ENCODE data around the gene HNRNPUL2. TPM values are rescaled to one million over a fixed set of nuclear protein-coding genes. Genes with fewer than 3 reads are reported as not detected.
A peak's percentile ranks its signal among the peaks of the same experiment; 100 is the strongest.

The HNRNPUL2 gene
- total and polyA plus RNA-seq, 2 of the 8 experiments (the other 6 are each of a cell fraction or from before 2014, with no cell fraction given) = 14.9 to 46.4 TPM

DNA sequence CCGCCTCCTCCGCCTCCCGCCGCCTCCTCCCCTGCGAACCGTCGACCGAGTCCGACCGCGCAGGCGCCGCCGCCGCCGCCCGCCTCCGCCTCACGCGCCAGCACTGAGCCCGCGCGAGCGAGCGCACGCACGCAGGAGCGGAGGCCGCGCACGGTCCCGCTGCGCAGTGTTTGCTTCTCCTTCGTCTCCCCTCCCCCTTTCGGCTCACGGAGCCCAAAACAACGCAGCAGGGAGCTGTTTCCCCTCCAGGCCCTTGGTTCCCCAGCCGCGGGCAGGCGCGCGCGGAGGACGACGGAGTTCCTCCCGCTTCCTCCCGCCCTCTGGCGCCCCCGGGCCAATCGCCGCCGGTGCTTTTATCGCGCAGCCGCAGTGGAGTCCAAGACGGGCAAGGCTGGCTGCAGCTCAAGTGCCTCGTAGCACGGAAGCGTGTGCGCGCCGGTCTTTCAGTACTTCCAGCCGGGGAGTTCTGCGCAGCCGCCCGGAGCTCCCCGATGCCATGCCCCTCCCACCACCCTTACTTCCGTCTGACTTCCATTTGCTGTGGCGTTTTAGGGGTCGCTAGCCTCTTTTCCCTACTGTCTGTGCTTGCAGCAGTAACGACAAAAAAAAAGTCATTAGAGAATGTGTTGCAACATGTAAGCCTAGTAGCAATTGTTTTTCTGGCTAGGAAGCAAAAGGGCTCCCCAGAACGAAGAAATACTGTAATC lies at the start of gene HNRNPUL2 (continued):
- TF ChIP-seq JUN (IDR thresholded peaks at IDR 0.05; ENCODE audit: low read depth, low read length) (no peak), PHF8 (conservative IDR thresholded peaks at IDR 0.05; ENCODE audit: low read depth, low read length) (peak; percentile 98), RBBP5 (IDR thresholded peaks at IDR 0.05; ENCODE audit: borderline replicate concordance, low read depth, low read length) (no peak; the same call in 1 of the 2 replicates), MAFK (IDR thresholded peaks at IDR 0.05; ENCODE audit: low read depth, low read length) (no peak), NANOG (IDR thresholded peaks at IDR 0.05; ENCODE audit: insufficient read depth, low read depth, low read length, poor library complexity, severe bottlenecking) (no peak), BRCA1 (IDR thresholded peaks at IDR 0.05; ENCODE audit: low read depth, low read length) (no peak), EZH2 (IDR thresholded peaks at IDR 0.05; ENCODE audit: low read depth, low read length, severe bottlenecking) (no peak)
